ENCODE results near the gene CAMTA1. TPM values are rescaled to one million over a fixed set of nuclear protein-coding genes. Genes with fewer than 3 reads are reported as not detected.
A peak's percentile ranks its signal among the peaks of the same experiment; 100 is the strongest.

CAMTA1 gene
- total RNA-seq, 1 experiment from 2014 or later: 69.0 TPM

- DNase-seq (ENCODE audit: low read depth): no peak
Measured at GRCh38 chr1:7425771-7426170, 640.5 kb downstream of the CAMTA1 start.

GRCh38 chr1:7426780-7427604 is 641.7 kb downstream of the CAMTA1 start:
- DNase-seq (ENCODE audit: low read depth): peak; percentile 6

GRCh38 chr1:7427605-7428300 is 642.5 kb downstream of the CAMTA1 start:
- DNase-seq (ENCODE audit: low read depth): no peak

- DNase-seq (ENCODE audit: low read depth): no peak
Measured at GRCh38 chr1:7429290-7429689, 644.0 kb downstream of the CAMTA1 start.

GRCh38 chr1:7430047-7430608 is 644.9 kb downstream of the CAMTA1 start:
- no peak for DNase-seq (ENCODE audit: low read depth)

GRCh38 chr1:7430691-7431090 is 645.4 kb downstream of the CAMTA1 start:
- no peak for DNase-seq (ENCODE audit: low read depth)

GRCh38 chr1:7432102-7432899 is 647.0 kb downstream of the CAMTA1 start:
- no peak for DNase-seq (ENCODE audit: low read depth)

- no peak for DNase-seq (ENCODE audit: low read depth)
Measured at GRCh38 chr1:7432900-7433380, 647.7 kb downstream of the CAMTA1 start.

GRCh38 chr1:7434566-7434965 is 649.3 kb downstream of the CAMTA1 start:
- no peak for DNase-seq (ENCODE audit: low read depth)

GRCh38 chr1:7435276-7436055 is 650.2 kb downstream of the CAMTA1 start:
- DNase-seq (ENCODE audit: low read depth): no peak

- no peak for DNase-seq (ENCODE audit: low read depth)
Measured at GRCh38 chr1:7436056-7437005, 651.1 kb downstream of the CAMTA1 start.

- no peak for DNase-seq (ENCODE audit: low read depth)
Measured at GRCh38 chr1:7437036-7437435, 651.8 kb downstream of the CAMTA1 start.

- no peak for DNase-seq (ENCODE audit: low read depth)
Measured at GRCh38 chr1:7437608-7438395, 652.5 kb downstream of the CAMTA1 start.

- no peak for DNase-seq (ENCODE audit: low read depth)
Measured at GRCh38 chr1:7438396-7438785, 653.1 kb downstream of the CAMTA1 start.

- DNase-seq (ENCODE audit: low read depth): no peak
Measured at GRCh38 chr1:7438921-7439655, 653.8 kb downstream of the CAMTA1 start.

GRCh38 chr1:7440154-7440553 is 654.9 kb downstream of the CAMTA1 start:
- DNase-seq (ENCODE audit: low read depth): no peak

- DNase-seq (ENCODE audit: low read depth): no peak
Measured at GRCh38 chr1:7441143-7441841, 656.0 kb downstream of the CAMTA1 start.

GRCh38 chr1:7442036-7442435 is 656.8 kb downstream of the CAMTA1 start:
- DNase-seq (ENCODE audit: low read depth): no peak

Measured in LHCN-M2 (cell line).